ENCODE results near the gene ARHGAP22.

GRCh38 chr10:48456361-48456804, 148.5 kb downstream of the ARHGAP22 start:
- TF ChIP-seq CTCF (IDR thresholded peaks at IDR 0.05) (no peak), POLR2AphosphoS5 (IDR thresholded peaks at IDR 0.05) (no peak), POLR2A (IDR thresholded peaks at IDR 0.05) (no peak)
